Measurements from ENCODE around the gene ZFTA.
"Not testable (repeated sequence)": the region's sequence is repeated elsewhere in the genome, so short reads cannot be mapped to it uniquely, and the experiment has no call there.

ZFTA gene

DNA sequence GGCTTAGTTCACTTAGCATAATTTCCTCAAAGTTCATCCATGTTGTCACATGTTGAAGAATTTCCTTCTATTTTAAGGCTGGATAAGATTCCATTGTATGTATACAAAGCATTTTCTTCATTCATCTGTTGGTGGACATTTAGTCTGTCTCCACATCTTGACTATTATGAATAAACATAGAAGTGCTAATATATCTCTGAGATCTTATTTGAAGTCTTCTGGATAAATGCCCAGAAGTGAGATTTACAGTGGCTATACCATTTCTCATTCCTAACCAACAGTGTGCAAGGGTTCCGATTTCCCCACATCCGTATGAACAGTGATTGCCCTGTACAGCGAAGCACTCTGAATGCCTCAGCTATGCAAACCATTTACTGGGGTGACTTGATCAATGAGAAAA is 6.6 kb upstream of the ZFTA start:
- H3K27me3 ChIP-seq: no peaks in the 10 kb centered on the region
- H3K4me3 ChIP-seq: no peak overlapping the region
- no peaks in the 10 kb centered on the region for H3K9me3 ChIP-seq
- no peak for DNase-seq
- no peak overlapping the region for H3K27ac ChIP-seq
- no peak for TF ChIP-seq CTCF (IDR thresholded peaks at IDR 0.05)
- peaks cover 0 to 1% (median under 1%) of the 10 kb centered on the region in 4 donors for H3K4me1 ChIP-seq
- intact Hi-C loops (cut with DNase I; ENCODE audit: low total_unique reads): no loop called here
- no peaks in the 10 kb centered on the region for H3K36me3 ChIP-seq

- H3K9me3 ChIP-seq; H3K27ac ChIP-seq; H3K36me3 ChIP-seq; intact Hi-C loops (cut with DNase I; ENCODE audit: low total_unique reads); H3K4me3 ChIP-seq; DNase-seq; H3K27me3 ChIP-seq: not testable (repeated sequence)
- peaks cover 0 to 21% (median 10%) of the 10 kb centered on the region in 4 donors for H3K4me1 ChIP-seq
Observed at GRCh38 chr11:63771741-63772318, 3.3 kb upstream of the ZFTA start.

DNA sequence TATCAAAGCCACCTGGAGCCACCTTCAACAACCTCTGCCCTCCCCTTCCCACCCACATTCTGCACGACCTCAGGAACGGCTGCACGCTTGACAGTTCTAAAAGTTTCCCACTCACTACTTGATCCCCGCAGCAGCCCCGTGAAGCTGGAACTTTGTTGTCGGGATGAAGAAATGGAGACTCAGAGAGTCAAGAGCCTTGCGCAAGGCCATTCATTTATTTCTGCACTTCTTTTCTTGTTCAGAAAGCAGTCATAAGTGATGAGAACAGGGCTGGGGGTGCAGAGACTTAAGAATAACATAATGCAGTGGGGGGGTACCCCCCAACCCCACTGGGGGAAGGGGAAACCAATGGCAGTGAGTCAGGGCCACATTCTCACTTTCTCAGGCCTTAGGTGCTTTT is 2.2 kb upstream of the ZFTA start:
- DNase-seq: no peak
- no peaks in the 10 kb centered on the region for H3K36me3 ChIP-seq
- H3K27ac ChIP-seq: no peak overlapping the region
- intact Hi-C loops (cut with DNase I; ENCODE audit: low total_unique reads): no loop called here
- H3K4me1 ChIP-seq: peaks cover 0 to 31% (median 17%) of the 10 kb centered on the region in 4 donors
- no peak for TF ChIP-seq CTCF (IDR thresholded peaks at IDR 0.05)
- no peaks in the 10 kb centered on the region for H3K9me3 ChIP-seq
- H3K27me3 ChIP-seq: no peaks in the 10 kb centered on the region
- no peak overlapping the region for H3K4me3 ChIP-seq

DNA sequence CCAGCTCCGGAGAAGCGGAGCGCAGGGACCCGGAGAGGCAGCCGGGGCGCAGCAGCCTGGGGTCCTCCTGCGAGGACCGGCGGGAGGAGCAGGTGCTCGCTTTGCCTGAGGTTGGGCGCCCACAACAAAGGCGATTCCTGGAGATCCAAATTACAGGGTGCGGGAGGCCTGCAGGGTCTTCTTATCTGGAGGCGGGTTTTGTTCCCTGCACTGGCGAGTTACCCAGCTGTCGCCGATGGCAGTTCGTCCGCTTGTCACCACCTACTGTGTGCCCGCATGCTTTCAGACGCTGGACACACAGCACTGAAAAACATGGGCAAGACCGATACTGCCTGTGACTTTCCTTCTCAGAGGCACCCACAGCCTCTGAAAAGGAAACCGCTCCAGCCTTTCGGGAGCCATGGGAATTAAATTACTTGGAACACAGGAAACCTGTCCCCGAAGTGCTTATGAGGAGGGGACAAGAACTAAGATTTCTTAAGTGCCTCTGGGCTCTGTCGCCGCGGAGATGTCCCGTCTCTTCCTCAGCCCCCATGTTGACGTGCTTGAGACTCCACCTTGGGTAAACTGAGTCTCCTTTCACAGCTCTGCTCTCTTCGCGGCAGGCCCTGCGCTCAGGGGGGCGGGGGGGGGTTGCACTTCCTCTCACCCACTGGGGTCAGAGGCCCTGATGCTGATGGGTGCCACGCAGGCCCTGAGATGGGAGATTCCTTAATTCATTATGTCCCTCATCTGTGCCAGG is 1.3 kb upstream of the ZFTA start:
- DNase-seq: no peak
- no peak for TF ChIP-seq CTCF (IDR thresholded peaks at IDR 0.05)
- H3K4me1 ChIP-seq: peaks cover 0 to 39% (median 19%) of the 10 kb centered on the region in 4 donors
- peaks cover 0 to 2% (median 0%) of the 10 kb centered on the region in 3 donors for H3K36me3 ChIP-seq
- H3K9me3 ChIP-seq: no peaks in the 10 kb centered on the region
- intact Hi-C loops (cut with DNase I; ENCODE audit: low total_unique reads): loop anchor here (2.0 to 5.0 kb wide), 3 partner anchors 43 to 177 kb away; partner anchors contain the start of genes MARK2 and SPINDOC
- peak overlapping the region; percentile 86 to 89 for H3K27ac ChIP-seq
- no peaks in the 10 kb centered on the region for H3K27me3 ChIP-seq
- peak overlapping the region; percentile 91 to 94 for H3K4me3 ChIP-seq

DNA sequence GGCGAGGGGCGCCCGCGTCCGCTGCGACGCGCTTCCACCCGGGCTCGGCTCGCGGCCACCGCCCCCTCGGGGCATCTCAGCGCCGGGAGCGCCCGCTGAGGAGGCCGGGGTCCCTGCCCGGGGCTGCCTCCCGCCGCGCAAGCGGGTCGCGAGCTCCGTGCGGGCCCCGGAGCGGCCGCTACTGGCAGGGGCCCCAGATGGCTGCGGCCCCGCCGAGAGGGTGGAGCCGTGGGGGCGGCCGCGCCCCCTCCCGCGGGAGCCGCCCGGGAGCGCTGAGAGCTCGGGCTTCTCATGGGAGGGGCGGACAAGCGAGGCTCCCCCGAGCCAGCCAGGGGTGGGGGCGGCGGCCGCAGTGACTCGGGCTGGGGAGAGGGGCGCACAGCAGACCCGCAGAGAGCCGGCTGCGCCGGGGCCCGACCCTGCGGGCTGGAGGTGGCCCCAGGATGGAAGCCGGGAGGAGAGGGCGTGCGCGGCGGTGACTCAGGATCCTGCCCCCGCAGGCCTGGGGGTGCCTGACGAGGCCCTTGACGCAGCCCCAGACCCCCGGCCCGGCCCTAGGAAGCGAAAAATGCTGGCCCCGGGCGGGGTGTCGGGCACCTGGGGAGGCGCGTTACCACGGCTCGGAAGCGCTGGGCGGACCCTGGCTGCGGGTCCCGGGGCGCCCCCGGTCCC is 603 bp upstream of the ZFTA start:
- Histone ChIP-seq H3K36me3 (peaks cover 0 to 8% (median 0%) of the 10 kb centered on the region in 3 donors), H3K27ac (peak overlapping the region; percentile 86 to 89), H3K4me3 (peak overlapping the region; percentile 91 to 94), H3K27me3 (no peaks in the 10 kb centered on the region), H3K4me1 (peaks cover 0 to 42% (median 19%) of the 10 kb centered on the region in 4 donors), H3K9me3 (no peaks in the 10 kb centered on the region)
- DNase-seq: peak in 1 of 2 donors; percentile 71
- intact Hi-C loops (cut with DNase I; ENCODE audit: low total_unique reads): loop anchor here (2.0 to 5.0 kb wide), 3 partner anchors 44 to 178 kb away; partner anchors contain the start of genes MARK2 and SPINDOC
- no peak for TF ChIP-seq CTCF (IDR thresholded peaks at IDR 0.05)

All from tibial artery (tissue), 4 donors.